DMS153 treated with DMSO at 0.1 percent for 48 hours (cell line): ENCODE data around the gene KDM7A.
"Not testable (repeated sequence)": the region's sequence is repeated elsewhere in the genome, so short reads cannot be mapped to it uniquely, and the experiment has no call there.

Experiments used
- DNase-seq: peaks from one replicate; lab custom pipeline; 2025; ENCODE audit not compliant: unreplicated experiment; lab: John Stamatoyannopoulos, UW

Gene KDM7A

GRCh38 chr7:140161047-140161446, 15.7 kb downstream of the KDM7A start:
- no peak for DNase-seq

GRCh38 chr7:140160308-140160707, 16.5 kb downstream of the KDM7A start:
- no peak for DNase-seq

GRCh38 chr7:140159497-140159896, 17.3 kb downstream of the KDM7A start:
- DNase-seq, result no peak

- DNase-seq, result no peak
These were observed 20.2 kb downstream of the KDM7A start for GRCh38 chr7:140156460-140157080.

GRCh38 chr7:140155428-140155827, 21.4 kb downstream of the KDM7A start:
- no peak for DNase-seq

- no peak for DNase-seq
These were observed 23.1 kb downstream of the KDM7A start for GRCh38 chr7:140153666-140154161.

GRCh38 chr7:140146574-140146973, 30.2 kb downstream of the KDM7A start:
- no peak for DNase-seq

- no peak for DNase-seq
These were observed 31.1 kb downstream of the KDM7A start for GRCh38 chr7:140145709-140146108.

- DNase-seq, result no peak
These were observed 32.0 kb downstream of the KDM7A start for GRCh38 chr7:140144821-140145220.

- DNase-seq, result no peak
These were observed 32.8 kb downstream of the KDM7A start for GRCh38 chr7:140143997-140144396.

GRCh38 chr7:140142031-140142430, 34.8 kb downstream of the KDM7A start:
- no peak for DNase-seq

- no peak for DNase-seq
These were observed 35.5 kb downstream of the KDM7A start for GRCh38 chr7:140141256-140141655.

- DNase-seq, result no peak
These were observed 39.7 kb downstream of the KDM7A start for GRCh38 chr7:140137078-140137477.

- no peak for DNase-seq
These were observed 40.7 kb downstream of the KDM7A start for GRCh38 chr7:140136073-140136472.

GRCh38 chr7:140134039-140134438, 42.7 kb downstream of the KDM7A start:
- no peak for DNase-seq

- no peak for DNase-seq
These were observed 49.2 kb downstream of the KDM7A start for GRCh38 chr7:140127360-140128127.

- no peak for DNase-seq
These were observed 50.2 kb downstream of the KDM7A start for GRCh38 chr7:140126435-140127034.

GRCh38 chr7:140122965-140123364, 53.8 kb downstream of the KDM7A start:
- DNase-seq, result no peak

- DNase-seq, result no peak
These were observed 55.5 kb downstream of the KDM7A start for GRCh38 chr7:140121326-140121725.

- DNase-seq, result not testable (repeated sequence)
These were observed 62.0 kb downstream of the KDM7A start for GRCh38 chr7:140114817-140115216.

GRCh38 chr7:140108777-140109176, 68.0 kb downstream of the KDM7A start:
- DNase-seq, result not testable (repeated sequence)

GRCh38 chr7:140096459-140096858, 80.3 kb downstream of the KDM7A start:
- no peak for DNase-seq
